ENCODE measurements around the gene TSACC.

The TSACC gene

GRCh38 chr1:156376958-156377919 lies 38.9 kb downstream of the TSACC start:
- no peak for TF ChIP-seq ZNF274 (IDR thresholded peaks at IDR 0.05; ENCODE audit: low read depth, low read length)
- H3K4me3 ChIP-seq (ENCODE audit: low read length) = no peak overlapping the region

DNA sequence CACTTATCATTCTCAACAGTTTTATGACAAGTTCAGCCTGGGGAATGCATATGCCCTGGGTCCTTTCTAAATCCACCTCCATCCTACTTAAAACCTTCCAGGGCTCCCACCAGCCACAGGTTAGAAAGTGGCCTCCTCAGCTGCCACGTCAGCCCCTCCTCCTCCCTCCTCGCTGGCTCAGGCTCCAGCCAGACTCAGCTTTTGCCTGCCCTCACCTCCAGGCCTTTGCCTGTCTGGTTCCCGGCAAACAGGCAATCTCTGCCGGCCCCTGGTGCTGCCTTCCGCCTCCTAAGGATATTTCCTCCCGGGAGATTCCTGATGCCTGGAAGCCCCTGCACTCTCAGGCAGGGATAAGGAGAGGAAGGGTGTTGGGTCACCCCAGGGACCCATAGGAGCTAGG lies 40.2 kb downstream of the TSACC start:
- no peak for TF ChIP-seq ZNF274 (IDR thresholded peaks at IDR 0.05; ENCODE audit: low read depth, low read length)
- H3K4me3 ChIP-seq (ENCODE audit: low read length) = no peak overlapping the region

DNA sequence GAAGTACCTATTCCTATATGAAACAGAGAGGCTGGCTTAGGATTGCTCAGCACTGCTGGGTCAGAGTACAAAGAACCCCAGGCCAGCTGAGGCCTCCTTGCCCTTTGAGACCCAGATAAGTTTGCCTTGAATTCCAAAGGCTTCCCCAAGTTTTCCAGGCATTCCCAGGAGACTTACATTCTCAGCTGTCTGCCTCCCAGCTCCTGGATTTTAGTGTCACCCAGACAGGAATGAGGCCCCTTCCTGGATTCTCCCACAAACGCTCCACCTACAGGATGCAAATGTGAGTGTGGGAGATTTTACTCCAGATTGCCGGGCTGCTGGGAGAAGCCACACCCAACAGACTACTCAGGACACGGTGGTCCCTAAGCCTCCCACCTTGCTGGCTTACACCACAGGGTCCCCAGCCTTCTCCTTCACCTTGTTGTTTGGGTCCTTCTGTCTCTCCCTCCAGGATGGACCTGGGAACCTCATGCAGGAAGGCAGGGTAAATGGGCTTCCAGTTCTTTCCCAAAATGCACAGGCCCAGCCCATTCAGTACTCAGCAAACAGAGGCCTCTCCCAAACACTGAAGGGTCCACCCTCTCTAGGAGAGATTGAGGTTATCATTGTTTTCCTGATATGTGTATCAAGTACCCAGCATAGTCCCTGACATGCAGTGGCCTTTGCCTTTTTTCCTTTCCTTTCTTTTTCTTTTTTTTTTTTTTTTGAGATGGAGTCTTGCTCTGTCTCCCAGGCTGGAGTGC lies 41.3 kb downstream of the TSACC start:
- no peak overlapping the region for H3K4me3 ChIP-seq (ENCODE audit: low read length)
- no peak for TF ChIP-seq ZNF274 (IDR thresholded peaks at IDR 0.05; ENCODE audit: low read depth, low read length)

DNA sequence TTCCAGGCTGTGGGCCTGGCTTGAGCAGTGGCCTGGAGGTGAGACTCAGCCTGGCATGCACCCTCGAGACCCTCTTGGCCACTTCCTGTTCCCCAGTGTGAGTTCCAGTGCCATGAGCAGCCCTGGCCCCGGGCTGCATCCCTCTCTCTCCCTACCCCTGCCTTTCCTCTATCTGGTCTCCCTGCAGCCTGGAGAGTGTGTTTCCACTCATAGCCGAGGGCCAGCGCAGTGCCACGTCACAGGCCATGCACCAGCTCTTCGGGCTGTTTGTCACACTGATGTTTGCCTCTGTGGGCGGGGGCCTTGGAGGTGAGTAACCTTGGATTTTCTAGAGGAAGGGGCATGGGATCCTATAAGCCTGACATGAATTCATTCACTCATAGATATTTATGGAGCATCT lies 44.2 kb downstream of the TSACC start:
- no peak for TF ChIP-seq ZNF274 (IDR thresholded peaks at IDR 0.05; ENCODE audit: low read depth, low read length)
- no peak overlapping the region for H3K4me3 ChIP-seq (ENCODE audit: low read length)

- no peak overlapping the region for H3K4me3 ChIP-seq (ENCODE audit: low read length)
- TF ChIP-seq ZNF274 (IDR thresholded peaks at IDR 0.05; ENCODE audit: low read depth, low read length) = no peak
Observed at GRCh38 chr1:156383023-156383422, 44.7 kb downstream of the TSACC start.

DNA sequence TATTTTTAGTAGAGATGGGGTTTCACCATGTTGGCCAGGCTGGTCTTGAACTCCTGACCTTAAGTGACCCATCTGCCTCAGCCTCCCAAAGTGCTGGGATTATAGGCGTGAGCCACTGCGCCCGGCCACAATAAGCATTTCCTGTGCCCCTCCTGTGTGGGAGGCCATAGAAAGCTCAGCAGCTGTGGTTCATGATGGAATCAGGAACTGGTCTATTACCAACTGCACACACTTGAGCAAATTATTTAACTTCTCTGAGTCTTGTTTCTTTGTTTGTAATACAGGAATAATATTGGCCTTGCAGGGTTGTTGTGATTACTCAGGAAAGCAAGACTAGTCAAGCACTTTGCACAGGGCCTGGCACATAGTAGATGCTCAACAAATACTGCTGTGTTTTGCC lies 45.7 kb downstream of the TSACC start:
- no peak overlapping the region for H3K4me3 ChIP-seq (ENCODE audit: low read length)
- TF ChIP-seq ZNF274 (IDR thresholded peaks at IDR 0.05; ENCODE audit: low read depth, low read length) = no peak

DNA sequence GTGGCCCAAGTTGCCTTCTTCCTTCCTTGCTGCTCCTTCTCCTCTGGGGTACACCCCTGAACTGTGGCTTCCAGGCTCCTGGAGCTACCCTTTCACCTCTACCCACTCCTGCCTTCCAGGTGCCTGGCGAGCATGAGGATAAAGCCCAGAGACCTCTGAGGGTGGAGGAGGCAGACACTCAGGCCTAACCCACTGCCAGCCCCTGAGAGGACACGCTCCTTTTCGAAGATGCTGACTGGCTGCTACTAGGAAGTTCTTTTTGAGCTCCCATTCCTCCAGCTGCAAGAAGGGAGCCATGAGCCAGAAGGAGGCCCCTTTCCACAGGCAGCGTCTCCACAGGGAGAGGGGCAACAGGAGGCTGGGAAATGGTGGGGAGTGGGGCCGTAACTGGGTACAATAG lies 46.3 kb downstream of the TSACC start:
- no peak for TF ChIP-seq ZNF274 (IDR thresholded peaks at IDR 0.05; ENCODE audit: low read depth, low read length)
- H3K4me3 ChIP-seq (ENCODE audit: low read length) = no peak overlapping the region

DNA sequence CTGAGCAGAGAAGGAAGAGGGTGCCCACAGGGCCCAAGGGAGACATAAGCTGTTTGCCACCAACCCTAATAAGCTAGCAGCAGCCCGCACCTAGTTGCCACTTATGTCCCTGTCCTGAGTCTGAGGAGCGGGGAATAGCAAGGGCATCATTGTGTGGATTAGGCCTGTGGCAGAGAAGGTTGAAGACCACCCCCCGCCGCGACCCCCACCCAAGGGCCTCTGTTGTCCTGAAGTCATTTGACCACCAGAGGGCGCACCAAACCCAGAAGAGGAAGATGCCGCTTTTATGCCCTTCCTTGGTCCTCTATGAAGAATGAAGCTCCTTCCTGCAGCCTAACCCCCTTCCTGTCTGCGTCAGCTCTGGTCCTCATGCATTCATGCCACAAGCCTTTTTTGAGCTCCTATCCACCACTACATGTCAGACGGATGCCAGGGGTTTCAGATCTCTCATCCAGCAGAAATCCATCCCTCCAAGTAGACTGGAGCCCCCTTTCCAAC lies 47.3 kb downstream of the TSACC start:
- no peak for TF ChIP-seq ZNF274 (IDR thresholded peaks at IDR 0.05; ENCODE audit: low read depth, low read length)

DNA sequence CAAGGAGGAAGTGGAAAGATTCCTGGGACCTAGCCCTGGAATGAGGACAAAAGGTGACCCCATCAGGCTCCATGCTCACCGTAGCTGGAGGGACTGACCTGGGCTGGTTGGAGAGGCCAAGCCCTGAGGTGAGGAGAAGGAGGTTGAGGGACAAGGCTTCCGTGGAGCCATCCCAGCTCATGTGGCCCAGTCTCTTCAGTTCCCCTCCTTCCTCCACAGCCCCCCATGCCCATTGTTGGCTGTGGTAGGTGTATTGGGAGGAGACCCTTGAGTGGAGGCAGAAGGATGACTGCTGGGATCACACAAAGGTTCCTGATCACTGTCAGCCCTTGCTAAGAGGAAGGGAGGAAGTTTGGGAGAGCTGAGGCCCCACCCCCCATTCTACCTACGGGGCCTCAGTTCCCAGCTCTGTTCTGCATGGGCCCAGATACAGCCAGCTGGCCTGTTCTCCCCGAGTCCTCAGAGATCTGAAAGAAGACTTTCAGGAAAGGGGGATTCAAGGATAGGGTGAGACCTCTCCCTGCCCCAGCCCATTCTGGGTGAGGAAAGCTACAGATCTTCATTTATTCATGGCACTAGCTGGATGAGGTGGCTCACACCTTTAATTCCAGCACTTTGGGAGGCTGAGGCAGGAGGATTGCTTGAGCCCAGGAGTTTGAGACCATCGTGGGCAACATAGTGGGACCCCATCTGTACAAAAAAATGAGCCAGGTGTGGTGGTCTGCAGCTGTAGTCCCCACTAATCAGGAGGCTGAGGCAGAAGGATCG lies 48.0 kb downstream of the TSACC start:
- TF ChIP-seq ZNF274 (IDR thresholded peaks at IDR 0.05; ENCODE audit: low read depth, low read length) = no peak
- H3K4me3 ChIP-seq (ENCODE audit: low read length) = no peak overlapping the region

More for the DNA sequence above, 47.3 kb downstream of the TSACC start:
- H3K4me3 ChIP-seq (ENCODE audit: low read length) = no peak overlapping the region

GRCh38 chr1:156386949-156387869 lies 48.9 kb downstream of the TSACC start:
- no peak overlapping the region for H3K4me3 ChIP-seq (ENCODE audit: low read length)
- TF ChIP-seq ZNF274 (IDR thresholded peaks at IDR 0.05; ENCODE audit: low read depth, low read length) = no peak

DNA sequence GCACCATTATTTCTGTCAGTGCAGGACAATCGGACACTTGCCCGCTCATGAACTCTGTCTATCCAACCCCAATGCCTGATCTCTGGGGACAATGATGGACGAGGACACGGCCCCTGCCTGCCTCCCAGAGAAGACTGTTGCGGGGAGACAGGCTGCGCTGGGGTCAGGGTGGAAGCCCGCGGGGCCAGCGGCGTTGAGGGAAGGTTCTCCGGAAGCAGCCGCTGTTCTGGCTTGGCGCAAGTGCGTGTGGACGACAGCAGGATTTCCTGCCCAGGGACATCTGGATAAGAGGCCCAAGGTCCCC lies 49.5 kb downstream of the TSACC start:
- no peak overlapping the region for H3K4me3 ChIP-seq (ENCODE audit: low read length)
- TF ChIP-seq ZNF274 (IDR thresholded peaks at IDR 0.05; ENCODE audit: low read depth, low read length) = no peak

DNA sequence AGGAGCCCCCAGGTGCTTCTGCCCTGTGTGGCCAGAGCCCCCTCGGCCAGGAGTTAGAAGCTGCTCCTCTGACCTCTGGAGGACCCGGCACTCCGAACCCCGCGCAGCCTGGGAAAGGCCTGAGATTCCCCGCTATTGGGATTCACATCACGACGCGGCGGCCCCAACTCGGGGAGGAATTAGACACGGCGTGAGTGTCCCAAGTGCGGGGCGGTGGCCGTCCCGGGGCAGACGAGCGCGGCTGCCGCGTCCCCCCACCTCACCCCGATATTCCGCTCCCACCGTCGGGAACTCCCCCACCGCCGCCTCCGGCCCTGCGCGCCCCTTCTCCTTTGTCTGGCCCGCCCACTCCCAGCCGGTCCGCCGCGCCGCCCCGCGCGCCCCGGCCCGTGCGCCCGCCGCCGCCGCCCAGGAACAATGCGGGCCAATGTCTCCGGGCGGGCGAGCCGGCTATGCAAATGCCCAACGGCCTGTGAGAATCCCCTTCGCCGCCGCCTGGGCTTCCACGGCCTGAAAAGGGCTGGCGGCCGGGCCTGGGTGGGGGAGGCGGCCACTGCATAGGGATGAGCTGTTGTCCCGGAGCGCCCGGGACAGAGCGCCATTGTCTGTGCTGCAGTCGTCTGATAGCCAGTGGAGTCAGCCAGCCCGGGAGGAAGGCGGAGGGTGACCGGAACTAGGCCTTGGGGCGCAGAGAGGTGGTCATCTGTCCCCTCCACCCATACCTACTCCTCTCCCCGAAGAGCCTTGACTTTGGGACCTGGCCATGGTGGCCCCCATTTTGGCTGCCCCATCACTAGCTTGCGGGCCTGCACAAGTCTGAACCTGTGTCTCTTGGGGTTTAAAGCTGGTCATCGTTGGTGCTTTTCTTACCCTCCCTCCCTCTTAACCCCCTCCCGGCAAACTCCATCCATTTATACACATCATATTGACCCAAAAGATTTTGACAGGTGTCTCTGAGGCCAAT lies 50.1 kb downstream of the TSACC start:
- TF ChIP-seq ZNF274 (IDR thresholded peaks at IDR 0.05; ENCODE audit: low read depth, low read length) = no peak
- no peak overlapping the region for H3K4me3 ChIP-seq (ENCODE audit: low read length)
